MM.1S (cell line): Measurements from ENCODE around the gene ZNF3.

Experiments used
- DNase-seq: peaks from one replicate; pipeline ENCODE4 v3.0.0-alpha.2; 2015
- H2AFZ ChIP-seq: fragments of 300-600 bp; sonication (generic); 2 replicates; pipeline ENCODE4 v1.6.0; 2016; ENCODE audit warnings: antibody characterized with exemption, low read length
- H3F3A ChIP-seq: fragments of 300-600 bp; sonication (generic); 2 replicates; pipeline ENCODE4 v1.6.1; 2016; ENCODE audit warnings: mild to moderate bottlenecking, antibody characterized with exemption, low read length, moderate library complexity, mixed read lengths; ENCODE audit not compliant: insufficient read depth
- H3K27ac ChIP-seq: fragments of 300-600 bp; sonication (generic); 2 replicates; pipeline ENCODE4 v1.5.1; 2016; ENCODE audit warnings: mild to moderate bottlenecking, low read length
- H3K27me3 ChIP-seq: fragments of 300-600 bp; sonication (generic); replicated peaks from 2 replicates; pipeline ENCODE4 v1.6.0; 2016; ENCODE audit warnings: low read length; ENCODE audit not compliant: insufficient read depth
- H3K36me3 ChIP-seq: fragments of 300-600 bp; sonication (generic); replicated peaks from 2 replicates; pipeline ENCODE4 v1.6.1; 2016; ENCODE audit warnings: mild to moderate bottlenecking, low read length, mixed read lengths; ENCODE audit not compliant: insufficient read depth
- H3K4me1 ChIP-seq: fragments of 300-600 bp; sonication (generic); 2 replicates; pipeline ENCODE4 v1.6.1; 2016; ENCODE audit warnings: low read length, mixed read lengths
- H3K4me2 ChIP-seq: fragments of 300-600 bp; sonication (generic); 2 replicates; pipeline ENCODE4 v1.6.0; 2016; ENCODE audit warnings: low read depth, low read length
- H3K4me3 ChIP-seq: fragments of 300-600 bp; sonication (generic); 2 replicates; pipeline ENCODE4 v1.5.1; 2016; ENCODE audit warnings: low read length, mixed read lengths
- H3K79me2 ChIP-seq: fragments of 300-600 bp; sonication (generic); 2 replicates; pipeline ENCODE4 v1.6.1; 2016; ENCODE audit warnings: mixed run types, low read length, mixed read lengths
- H3K9ac ChIP-seq: fragments of 300-600 bp; sonication (generic); 2 replicates; pipeline ENCODE4 v1.6.1; 2016; ENCODE audit warnings: low read length, mixed read lengths
- H3K9me2 ChIP-seq: fragments of 300-600 bp; sonication (generic); replicated peaks from 2 replicates; pipeline ENCODE4 v1.6.1; 2016; ENCODE audit warnings: mild to moderate bottlenecking, low read length, mixed read lengths; ENCODE audit not compliant: insufficient read depth
- H3K9me3 ChIP-seq: fragments of 300-600 bp; sonication (generic); replicated peaks from 2 replicates; pipeline ENCODE4 v1.6.1; 2016; ENCODE audit warnings: mild to moderate bottlenecking, low read length, mixed read lengths; ENCODE audit not compliant: insufficient read depth
- H4K20me1 ChIP-seq: fragments of 300-600 bp; sonication (generic); 2 replicates; pipeline ENCODE4 v1.6.1; 2016; ENCODE audit warnings: mild to moderate bottlenecking, low read length, moderate library complexity, mixed read lengths; ENCODE audit not compliant: insufficient read depth
- CTCF ChIP-seq: fragments of 300-600 bp; sonication (generic); IDR thresholded peaks from 2 replicates; pipeline ENCODE4 v1.5.1; 2016; ENCODE audit warnings: antibody characterized with exemption, low read length, mixed read lengths
- EZH2 ChIP-seq: fragments of 300-600 bp; sonication (generic); optimal IDR thresholded peaks from 2 replicates; pipeline ENCODE3; 2017; ENCODE audit warnings: low read depth, mild to moderate bottlenecking, antibody characterized with exemption, low read length, mixed read lengths
- EZH2phosphoT487 ChIP-seq: fragments of 300-600 bp; sonication (generic); IDR thresholded peaks from 2 replicates; pipeline ENCODE4 v1.6.1; 2018; ENCODE audit warnings: antibody characterized with exemption, low read length

The ZNF3 gene

GRCh38 chr7:100029596-100029995 lies 51.9 kb downstream of the ZNF3 start:
- H3K36me3 ChIP-seq: peaks cover 4% of the 10 kb centered on the region
- DNase-seq: no peak
- no peaks in the 10 kb centered on the region for H3K27me3 ChIP-seq
- no peaks in the 10 kb centered on the region for H3K79me2 ChIP-seq
- no peaks in the 10 kb centered on the region for H3F3A ChIP-seq
- H3K9ac ChIP-seq: no peak overlapping the region
- no peak overlapping the region for H3K27ac ChIP-seq
- no peaks in the 10 kb centered on the region for H3K4me1 ChIP-seq
- H3K4me2 ChIP-seq: no peak overlapping the region
- no peaks in the 10 kb centered on the region for H3K9me2 ChIP-seq
- H2AFZ ChIP-seq: no peak overlapping the region
- TF ChIP-seq EZH2 (no peak), EZH2phosphoT487 (no peak), CTCF (no peak)
- no peaks in the 10 kb centered on the region for H4K20me1 ChIP-seq
- H3K4me3 ChIP-seq: no peak overlapping the region
- H3K9me3 ChIP-seq: no peaks in the 10 kb centered on the region

- H3K9ac ChIP-seq: no peak overlapping the region
- H3K27me3 ChIP-seq: no peaks in the 10 kb centered on the region
- no peak overlapping the region for H2AFZ ChIP-seq
- H3K4me3 ChIP-seq: no peak overlapping the region
- no peaks in the 10 kb centered on the region for H3K4me1 ChIP-seq
- no peaks in the 10 kb centered on the region for H3K9me3 ChIP-seq
- H4K20me1 ChIP-seq: no peaks in the 10 kb centered on the region
- H3K9me2 ChIP-seq: no peaks in the 10 kb centered on the region
- TF ChIP-seq CTCF (no peak), EZH2phosphoT487 (no peak)
- H3F3A ChIP-seq: no peaks in the 10 kb centered on the region
- H3K27ac ChIP-seq: no peak overlapping the region
- no peak overlapping the region for H3K4me2 ChIP-seq
- H3K79me2 ChIP-seq: peaks cover 3% of the 10 kb centered on the region; the same call in 1 of the 2 replicates
- no peak for DNase-seq
- no peaks in the 10 kb centered on the region; the same call in 1 of the 2 replicates for H3K36me3 ChIP-seq
These were observed 54.3 kb downstream of the ZNF3 start for GRCh38 chr7:100027197-100027596.

GRCh38 chr7:100024020-100024619 lies 57.4 kb downstream of the ZNF3 start:
- Histone ChIP-seq H3F3A (no peaks in the 10 kb centered on the region), H3K27me3 (no peaks in the 10 kb centered on the region), H3K79me2 (peaks cover 32% of the 10 kb centered on the region), H3K9me2 (no peaks in the 10 kb centered on the region), H3K4me3 (no peak overlapping the region), H3K9ac (no peak overlapping the region), H3K4me2 (no peak overlapping the region), H3K9me3 (no peaks in the 10 kb centered on the region), H3K27ac (no peak overlapping the region), H3K36me3 (no peaks in the 10 kb centered on the region; the same call in 1 of the 2 replicates), H4K20me1 (no peaks in the 10 kb centered on the region), H3K4me1 (no peaks in the 10 kb centered on the region), H2AFZ (no peak overlapping the region)
- no peak for DNase-seq
- TF ChIP-seq CTCF (no peak), EZH2 (no peak), EZH2phosphoT487 (no peak)
